Activated B cell treated with CpG ODN at 0.5 μM for 24 hours (primary cell): Measurements from ENCODE around the gene SBNO2. TPM values are rescaled to one million over a fixed set of nuclear protein-coding genes. Genes with fewer than 3 reads are reported as not detected.

Experiments used
- ATAC-seq: fragments of 200-7000 bp; cut with Tn5 transposase; one replicate; pipeline ENCODE4 v1.10.0; 2021; ENCODE audit warnings: low read depth, mild to moderate bottlenecking, moderate library complexity
- CTCF ChIA-PET: fragments of 350-600 bp; sonication (Branson Sonifier 250); formaldehyde crosslinking; loops from one replicate; lab custom pipeline; 2021; ENCODE audit warnings: antibody characterized with exemption; lab: Charles Lee
- POLR2A ChIA-PET: fragments of 350-600 bp; sonication (Branson Sonifier 250); formaldehyde crosslinking; loops from one replicate; lab custom pipeline; 2021; ENCODE audit warnings: antibody characterized with exemption; lab: Charles Lee
- DNase-seq: peaks from one replicate; pipeline ENCODE4 v3.0.0; 2022
- H3K27ac Mint-ChIP-seq: one replicate; pipeline ENCODE4 v1.8.0; 2020; ENCODE audit warnings: mixed read lengths
- H3K27me3 Mint-ChIP-seq: one replicate; pipeline ENCODE4 v1.8.0; 2021; ENCODE audit warnings: mixed read lengths
- H3K36me3 Mint-ChIP-seq: one replicate; pipeline ENCODE4 v1.8.0; 2021; ENCODE audit warnings: low read depth, mixed read lengths
- H3K4me1 Mint-ChIP-seq: one replicate; pipeline ENCODE4 v1.8.0; 2021; ENCODE audit warnings: mixed read lengths
- H3K4me3 Mint-ChIP-seq: one replicate; pipeline ENCODE4 v1.8.0; 2020; ENCODE audit warnings: mild to moderate bottlenecking, mixed read lengths
- H3K9me3 Mint-ChIP-seq: one replicate; pipeline ENCODE4 v1.8.0; 2020; ENCODE audit warnings: mixed read lengths
- intact Hi-C: fragments of 100-400 bp; cut with micrococcal nuclease; formaldehyde crosslinking; loops from one replicate; pipeline ENCODE4 v1.15.1; 2024
- total RNA-seq: library from RNA; stranded (reverse); gene quantifications from 2 replicates; pipeline ENCODE4 v1.2.3, GENCODE V29; 2022
- TF ChIP-seq, protein P1 (sequence below): fragments of 200-600 bp; IDR thresholded peaks from one replicate; pipeline ENCODE4 v1.8.0; 2022; ENCODE audit warnings: antibody characterized with exemption, mild to moderate bottlenecking

Gene SBNO2
- total RNA-seq, 1 donor from 2014 or later: 127 TPM

DNA sequence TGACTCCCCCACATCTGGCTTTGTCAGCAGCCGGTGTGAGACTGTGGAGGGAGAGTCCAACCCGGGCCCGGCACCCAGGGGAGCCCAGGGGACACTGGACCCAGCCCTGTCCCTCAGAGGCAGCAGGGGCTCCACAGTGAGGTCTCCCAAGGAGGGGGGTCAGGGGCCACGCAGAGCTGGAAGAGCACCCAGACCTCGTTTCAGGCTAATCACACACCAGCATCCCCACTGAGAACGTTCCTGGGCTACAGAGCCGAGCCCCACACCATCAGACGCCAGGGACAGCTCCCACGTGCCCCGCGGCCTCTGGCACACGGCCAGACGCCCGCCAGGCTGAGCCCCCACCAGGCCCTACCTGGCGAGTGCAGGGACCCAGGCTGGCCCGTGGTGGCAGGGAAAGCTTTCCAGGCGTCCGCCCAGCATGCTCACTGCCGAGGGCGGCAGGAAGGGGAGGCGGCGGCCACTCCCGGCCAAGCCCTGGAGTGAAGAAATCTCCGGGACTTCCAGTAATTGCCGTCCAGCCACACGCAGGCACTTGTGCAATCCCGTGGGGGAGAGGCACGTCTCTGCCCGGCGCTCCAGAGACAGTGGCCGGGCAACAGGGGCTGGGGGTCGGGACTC, 19.2 kb downstream of the SBNO2 start:
- no peak overlapping the region for H3K27ac Mint-ChIP-seq
- DNase-seq (no peak), ATAC-seq (no peak)
- no peaks in the 10 kb centered on the region for H3K27me3 Mint-ChIP-seq
- H3K9me3 Mint-ChIP-seq: no peaks in the 10 kb centered on the region
- intact Hi-C loops: no loop called here
- POLR2A ChIA-PET: interaction anchor here (0.5 to 0.6 kb wide), 2 partner anchors 9 to 11 kb away, joined by 3 to 5 read pairs; no protein-coding TSS in a partner anchor
- peaks cover 16% of the 10 kb centered on the region for H3K36me3 Mint-ChIP-seq
- TF ChIP-seq, protein P1, sequence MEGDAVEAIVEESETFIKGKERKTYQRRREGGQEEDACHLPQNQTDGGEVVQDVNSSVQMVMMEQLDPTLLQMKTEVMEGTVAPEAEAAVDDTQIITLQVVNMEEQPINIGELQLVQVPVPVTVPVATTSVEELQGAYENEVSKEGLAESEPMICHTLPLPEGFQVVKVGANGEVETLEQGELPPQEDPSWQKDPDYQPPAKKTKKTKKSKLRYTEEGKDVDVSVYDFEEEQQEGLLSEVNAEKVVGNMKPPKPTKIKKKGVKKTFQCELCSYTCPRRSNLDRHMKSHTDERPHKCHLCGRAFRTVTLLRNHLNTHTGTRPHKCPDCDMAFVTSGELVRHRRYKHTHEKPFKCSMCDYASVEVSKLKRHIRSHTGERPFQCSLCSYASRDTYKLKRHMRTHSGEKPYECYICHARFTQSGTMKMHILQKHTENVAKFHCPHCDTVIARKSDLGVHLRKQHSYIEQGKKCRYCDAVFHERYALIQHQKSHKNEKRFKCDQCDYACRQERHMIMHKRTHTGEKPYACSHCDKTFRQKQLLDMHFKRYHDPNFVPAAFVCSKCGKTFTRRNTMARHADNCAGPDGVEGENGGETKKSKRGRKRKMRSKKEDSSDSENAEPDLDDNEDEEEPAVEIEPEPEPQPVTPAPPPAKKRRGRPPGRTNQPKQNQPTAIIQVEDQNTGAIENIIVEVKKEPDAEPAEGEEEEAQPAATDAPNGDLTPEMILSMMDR: no peak
- no peaks in the 10 kb centered on the region for H3K4me1 Mint-ChIP-seq
- H3K4me3 Mint-ChIP-seq: no peak overlapping the region
- CTCF ChIA-PET: interaction anchor here (0.5 kb wide), 1 partner anchor 38 kb away, joined by 3 read pairs; no protein-coding TSS in a partner anchor

DNA sequence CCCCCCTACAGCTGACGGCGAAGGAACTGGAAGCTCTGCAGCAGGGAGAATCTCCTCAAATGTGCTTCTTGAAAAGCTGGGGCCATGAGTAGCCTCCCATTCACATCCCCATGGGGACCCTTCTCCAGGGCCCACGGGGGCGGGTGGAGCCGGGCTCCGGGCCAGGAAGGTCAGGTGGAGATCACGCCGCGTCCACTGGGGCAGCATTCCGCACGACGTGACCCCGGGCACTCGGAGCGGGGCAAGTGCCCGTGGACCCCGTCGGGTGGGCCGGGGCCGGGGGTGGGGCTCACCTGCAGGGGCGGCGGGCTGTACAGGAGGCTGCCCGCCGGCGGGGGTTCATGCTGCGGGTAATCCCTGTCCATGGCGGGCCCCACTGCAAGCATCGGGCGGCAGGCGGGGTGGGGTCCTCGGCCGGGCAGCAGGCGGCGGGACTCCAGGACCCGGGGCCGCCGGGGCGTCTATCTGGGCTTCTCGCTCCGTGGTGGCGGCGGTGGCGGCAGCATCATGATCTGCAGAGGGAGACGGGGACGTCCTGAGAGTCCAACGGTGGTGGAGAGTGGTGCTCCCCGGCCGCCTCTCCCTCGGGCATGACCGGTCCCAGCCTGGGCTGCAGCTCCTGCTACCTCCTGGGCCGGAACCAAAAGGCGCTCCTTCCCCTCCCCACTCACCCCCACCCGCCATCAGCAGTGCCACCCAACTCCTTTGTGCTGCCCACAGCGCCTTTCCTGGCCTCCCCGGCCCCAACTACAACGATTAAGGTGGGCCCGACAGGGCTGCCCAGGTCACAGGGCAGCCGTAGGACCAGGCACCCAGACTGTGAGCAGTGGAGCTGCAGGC, 20.0 kb downstream of the SBNO2 start:
- peaks cover 17% of the 10 kb centered on the region for H3K36me3 Mint-ChIP-seq
- H3K27ac Mint-ChIP-seq: no peak overlapping the region
- ATAC-seq (no peak), DNase-seq (no peak)
- CTCF ChIA-PET: no interaction called here
- no peaks in the 10 kb centered on the region for H3K27me3 Mint-ChIP-seq
- intact Hi-C loops: no loop called here
- H3K4me1 Mint-ChIP-seq: no peaks in the 10 kb centered on the region
- POLR2A ChIA-PET: interaction anchor here (0.6 kb wide), 1 partner anchor 9 kb away, joined by 3 read pairs; no protein-coding TSS in a partner anchor
- no peak overlapping the region for H3K4me3 Mint-ChIP-seq
- TF ChIP-seq, protein P1: no peak
- no peaks in the 10 kb centered on the region for H3K9me3 Mint-ChIP-seq

DNA sequence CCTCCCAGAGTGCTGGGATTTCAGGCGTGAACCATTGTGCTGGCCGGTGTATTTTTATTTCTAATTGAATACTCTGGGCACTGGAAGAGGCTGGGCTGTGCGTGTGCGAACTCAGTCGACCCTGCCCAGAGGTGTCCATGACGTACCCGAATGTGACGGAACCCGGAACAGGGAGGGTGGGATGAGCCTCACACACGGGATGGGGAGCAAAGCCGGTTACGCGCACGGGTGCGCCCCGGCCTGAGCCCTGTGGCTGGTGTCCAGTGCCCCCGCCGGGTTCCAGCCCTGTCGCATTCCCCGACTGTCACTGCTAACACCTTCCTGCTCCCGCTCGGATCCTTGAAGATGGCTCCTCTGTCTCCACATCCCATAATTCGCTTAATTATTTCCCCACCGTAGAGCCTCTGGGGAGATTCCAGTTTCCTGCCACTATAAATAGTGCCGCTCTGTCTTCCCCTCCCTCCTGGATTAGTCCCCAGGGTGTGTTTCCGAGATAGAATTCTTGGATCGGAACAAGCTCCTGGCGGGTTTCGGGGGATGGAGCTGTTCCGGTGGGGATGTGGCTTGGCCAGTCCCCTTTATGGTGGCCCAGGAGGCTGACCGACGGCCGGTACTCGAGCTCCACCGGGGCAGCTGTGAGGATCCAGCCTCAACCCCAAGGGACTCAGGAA, 22.0 kb downstream of the SBNO2 start:
- H3K4me1 Mint-ChIP-seq: no peaks in the 10 kb centered on the region
- H3K9me3 Mint-ChIP-seq: no peaks in the 10 kb centered on the region
- H3K27me3 Mint-ChIP-seq: no peaks in the 10 kb centered on the region
- CTCF ChIA-PET: no interaction called here
- H3K36me3 Mint-ChIP-seq: peaks cover 16% of the 10 kb centered on the region
- no peak overlapping the region for H3K4me3 Mint-ChIP-seq
- POLR2A ChIA-PET: no interaction called here
- H3K27ac Mint-ChIP-seq: no peak overlapping the region
- TF ChIP-seq, protein P1: no peak
- intact Hi-C loops: no loop called here
- DNase-seq: no peak
- no peak for ATAC-seq

DNA sequence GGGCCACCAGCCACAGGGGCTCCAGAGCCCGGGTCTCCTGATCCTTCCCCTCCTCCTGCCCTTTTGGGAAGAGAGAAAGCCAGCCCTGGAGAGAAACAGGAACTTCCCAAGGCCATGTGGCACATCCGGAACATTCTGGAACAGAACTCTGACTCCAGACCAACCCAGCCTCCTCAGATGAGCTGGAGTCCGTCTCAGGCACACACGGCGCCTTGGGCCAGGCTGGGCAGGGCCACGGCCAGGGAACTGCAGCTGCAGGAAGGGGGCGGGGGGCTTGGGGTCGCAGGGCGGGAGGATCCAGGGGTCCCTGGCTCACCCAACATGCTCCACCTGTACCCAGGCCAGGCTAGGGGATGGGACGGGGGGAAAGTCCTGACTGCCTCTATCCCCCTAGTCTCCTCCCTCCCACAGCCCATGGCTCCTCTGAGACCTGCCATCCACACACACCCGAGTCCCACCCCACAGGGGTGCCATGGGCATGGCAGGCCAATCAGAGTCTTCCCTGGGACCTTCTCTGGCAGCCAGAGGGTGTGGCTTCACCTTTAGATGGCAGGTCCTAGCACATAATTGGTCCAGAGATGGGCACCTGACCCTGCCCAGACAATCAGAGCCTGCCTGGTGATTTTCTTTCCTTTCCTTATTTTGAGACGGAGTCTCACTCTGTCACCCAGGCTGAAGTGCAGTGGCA, 22.9 kb downstream of the SBNO2 start:
- H3K4me3 Mint-ChIP-seq: no peak overlapping the region
- CTCF ChIA-PET: no interaction called here
- peaks cover 21% of the 10 kb centered on the region for H3K36me3 Mint-ChIP-seq
- no peaks in the 10 kb centered on the region for H3K4me1 Mint-ChIP-seq
- POLR2A ChIA-PET: no interaction called here
- TF ChIP-seq, protein P1: no peak
- ATAC-seq: no peak
- no peaks in the 10 kb centered on the region for H3K9me3 Mint-ChIP-seq
- H3K27me3 Mint-ChIP-seq: no peaks in the 10 kb centered on the region
- no peak for DNase-seq
- intact Hi-C loops: no loop called here
- H3K27ac Mint-ChIP-seq: no peak overlapping the region
